Mesenteric fat pad (tissue), 1 donor: ENCODE results near the gene DOCK9. TPM values are rescaled to one million over a fixed set of nuclear protein-coding genes. Genes with fewer than 3 reads are reported as not detected.

Experiments
- DNase-seq: peaks from one replicate; pipeline ENCODE4 v3.0.0-alpha.2; 2020; ENCODE audit warnings: low spot score
- total RNA-seq: library from RNA; stranded (reverse); fragmentation: NEBNext Ultra II Directional; extraction: Animal tissue kit (Norgen Biotek cat#: 25700); gene quantifications from one replicate; pipeline ENCODE4 v1.2.1, GENCODE V29; 2021
- donor health status: DM: yes; HTN: yes; CAD: no.

DOCK9 gene
- total RNA-seq, 1 donor from 2014 or later, result 127 TPM

DNA sequence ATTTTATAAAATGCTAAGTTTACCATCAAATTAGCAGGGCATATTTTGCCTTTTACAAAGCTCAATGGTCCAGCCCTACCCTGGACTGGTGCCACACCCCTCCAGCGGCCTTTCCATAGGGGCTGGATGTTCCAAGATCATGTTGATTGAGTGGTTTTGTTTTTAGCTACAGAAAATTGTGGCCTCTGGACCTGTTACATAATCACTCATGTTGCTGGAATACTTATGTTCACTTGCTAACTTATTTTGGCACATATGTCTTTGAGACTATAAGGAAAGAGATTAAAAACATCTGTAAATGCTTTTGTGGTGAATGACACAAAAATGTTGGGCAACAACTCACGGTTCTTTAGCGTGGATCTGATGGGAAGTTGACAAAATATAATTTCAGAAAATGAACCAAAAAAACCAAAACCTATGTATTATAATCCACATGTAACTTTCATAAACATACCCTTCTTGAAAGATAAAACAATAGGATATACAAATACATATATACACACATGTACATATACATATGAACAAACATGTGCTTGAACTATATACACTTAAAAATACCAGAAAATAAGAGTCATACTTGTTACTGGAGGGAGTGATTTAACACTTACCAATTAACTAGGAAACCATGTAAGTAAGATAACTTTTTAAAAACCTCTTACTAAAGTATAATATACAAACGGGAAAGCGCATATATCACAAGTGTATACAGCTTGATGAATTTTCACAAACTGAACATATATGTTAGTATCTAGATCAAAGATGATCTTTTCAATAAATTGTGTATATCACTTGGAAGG, 178.8 kb downstream of the DOCK9 start:
- DNase-seq, result no peak

GRCh38 chr13:98797456-98797855, 180.4 kb downstream of the DOCK9 start:
- no peak for DNase-seq

- no peak for DNase-seq
Measured at GRCh38 chr13:98796798-98797197, 181.1 kb downstream of the DOCK9 start.

DNA sequence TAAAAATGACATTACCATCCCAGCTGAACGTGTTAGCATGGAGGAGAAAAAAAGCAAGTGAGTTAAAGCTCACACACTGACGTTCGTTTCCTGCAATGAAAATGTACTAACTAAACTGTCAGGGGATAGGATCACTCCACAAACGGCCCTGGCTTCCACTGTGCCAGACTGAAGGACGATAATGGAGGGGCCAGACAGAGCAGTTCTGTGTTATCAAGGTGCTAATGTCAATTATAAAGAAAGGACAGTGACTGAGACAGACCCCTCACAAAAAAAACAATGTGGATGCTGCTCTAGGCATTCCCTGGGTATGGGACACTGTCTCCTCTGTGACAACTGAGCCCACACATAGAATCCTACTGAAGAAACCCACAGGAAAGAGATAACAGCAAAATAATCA, 181.7 kb downstream of the DOCK9 start:
- DNase-seq, result no peak

- no peak for DNase-seq
Measured at GRCh38 chr13:98795220-98795619, 182.6 kb downstream of the DOCK9 start.

- no peak for DNase-seq
Measured at GRCh38 chr13:98794498-98794897, 183.4 kb downstream of the DOCK9 start.

DNA sequence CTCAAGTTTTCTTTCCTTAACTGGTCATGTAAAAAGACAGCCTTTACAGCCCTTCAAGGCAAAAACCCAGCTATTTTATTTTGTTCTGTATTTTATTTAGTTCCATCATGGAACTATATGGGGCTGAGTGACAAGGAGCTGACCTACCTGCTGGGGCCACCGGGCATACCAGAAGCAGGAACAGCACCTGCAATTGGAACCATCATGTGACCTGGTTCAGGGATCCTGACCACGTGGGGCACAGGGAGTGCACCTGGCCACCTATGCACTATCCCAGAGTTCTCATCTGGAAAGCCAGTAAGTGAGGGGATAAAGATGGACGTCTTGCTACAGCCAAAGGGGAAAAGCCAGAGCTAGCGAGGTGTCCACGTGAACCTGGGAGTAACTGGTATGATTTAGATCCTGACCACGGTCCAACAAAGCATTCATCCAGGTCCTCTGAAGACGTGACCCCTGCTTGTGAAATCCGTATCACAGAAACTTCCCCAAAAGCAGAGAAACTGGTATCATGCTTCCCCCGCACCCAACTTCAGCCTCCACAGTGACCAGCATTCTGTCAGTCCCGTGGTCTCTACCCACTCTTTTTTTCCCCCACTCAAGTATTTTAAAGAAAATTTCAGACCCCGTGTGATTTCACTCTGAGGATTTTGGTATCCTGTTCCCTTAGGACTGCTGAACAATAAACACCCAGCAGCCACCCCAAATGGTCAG, 184.9 kb downstream of the DOCK9 start:
- no peak for DNase-seq

- no peak for DNase-seq
Measured at GRCh38 chr13:98792321-98792720, 185.5 kb downstream of the DOCK9 start.

- no peak for DNase-seq
Measured at GRCh38 chr13:98791611-98792010, 186.3 kb downstream of the DOCK9 start.

GRCh38 chr13:98787996-98788395, 189.9 kb downstream of the DOCK9 start:
- DNase-seq, result no peak

GRCh38 chr13:98787173-98787572, 190.7 kb downstream of the DOCK9 start:
- DNase-seq, result no peak

DNA sequence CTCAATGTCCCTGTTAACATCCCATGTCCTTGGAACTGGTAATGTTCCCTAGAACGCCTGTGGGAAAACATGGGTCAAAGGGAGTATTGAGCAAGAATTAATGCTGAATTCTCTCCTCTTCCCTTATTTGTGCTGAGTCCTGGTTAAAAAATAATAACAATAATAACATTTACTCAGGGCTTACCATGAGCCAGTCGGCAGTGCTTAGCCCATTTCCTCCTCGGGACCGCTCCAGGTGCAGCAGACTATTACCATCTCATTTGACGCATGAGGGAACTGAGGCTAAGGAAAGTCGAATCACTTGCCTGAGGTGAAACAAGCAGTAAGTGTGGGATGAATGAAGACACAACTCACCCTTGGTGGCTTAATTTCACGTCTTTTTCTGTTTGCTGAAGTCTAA, 191.8 kb downstream of the DOCK9 start:
- DNase-seq, result peak; percentile 5

- DNase-seq, result peak; percentile 79
Measured at GRCh38 chr13:98785405-98785804, 192.5 kb downstream of the DOCK9 start.

DNA sequence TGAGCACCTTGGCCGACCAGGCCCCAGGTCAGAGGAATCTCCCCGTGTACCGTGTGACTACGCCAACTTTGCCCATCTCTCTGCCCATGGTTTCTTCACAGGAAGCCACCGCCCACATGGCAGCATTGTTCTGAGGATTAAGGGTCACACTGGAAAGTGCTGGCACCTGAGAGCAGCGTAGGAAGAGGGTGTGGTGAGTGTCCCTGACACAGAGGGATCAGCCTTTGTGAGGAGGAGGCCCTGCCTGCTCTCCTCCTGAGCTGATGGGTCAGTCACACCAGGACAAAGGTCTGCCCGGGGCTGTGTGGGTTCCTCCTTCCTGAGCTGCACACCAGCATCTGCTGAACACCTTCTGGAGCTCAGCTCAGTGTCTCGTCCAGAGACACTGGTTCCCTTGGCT, 193.2 kb downstream of the DOCK9 start:
- DNase-seq, result peak; percentile 73

DNA sequence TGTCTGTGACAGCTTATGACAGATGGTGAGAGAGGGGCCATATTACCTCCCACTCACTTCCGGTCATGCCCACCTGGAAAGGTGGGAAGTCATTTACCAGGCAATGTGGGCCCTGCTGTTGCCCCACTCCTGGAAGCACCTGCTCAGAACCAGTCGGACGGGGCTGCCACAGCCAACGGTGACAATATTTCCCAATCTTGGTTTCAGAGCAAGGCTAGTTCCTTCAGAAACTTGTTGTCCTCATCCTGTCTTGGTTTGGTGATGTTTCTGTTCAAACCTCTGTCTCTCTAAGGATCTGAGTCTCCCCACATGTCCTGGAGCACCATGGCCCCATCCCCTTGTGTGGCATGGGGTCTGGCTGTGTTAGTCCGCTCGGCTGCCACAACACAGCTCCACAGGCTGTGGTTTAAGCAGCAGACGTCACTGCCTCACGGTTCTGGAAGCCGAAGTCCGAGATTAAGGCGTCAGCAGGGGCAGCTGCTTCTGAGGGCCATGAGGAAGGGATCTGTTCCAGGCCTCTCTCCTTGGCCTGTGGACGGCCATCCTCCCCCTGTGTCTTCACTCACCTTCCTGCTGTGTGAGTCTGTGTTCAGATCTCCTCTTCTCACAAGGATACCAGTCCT, 193.9 kb downstream of the DOCK9 start:
- peak; percentile 45 for DNase-seq

DNA sequence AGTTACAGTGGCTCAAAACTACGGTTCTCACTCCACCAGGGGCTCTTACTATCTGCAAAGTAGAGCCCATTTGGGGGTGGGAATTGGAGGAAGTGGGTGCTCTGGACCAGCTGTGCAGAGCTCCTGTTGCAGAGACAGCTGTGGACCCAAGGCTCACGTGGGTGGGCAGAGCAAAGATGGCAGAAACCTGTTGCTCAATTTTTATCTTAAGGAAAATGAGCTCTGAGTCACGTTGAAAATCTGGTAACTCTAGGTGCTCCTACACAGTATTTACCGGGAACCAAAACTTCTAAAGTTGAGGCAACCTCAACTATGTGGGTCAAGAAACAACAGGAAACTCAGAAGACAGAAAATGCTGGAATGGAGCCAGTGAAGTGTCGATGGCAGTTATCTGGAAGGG, 195.2 kb downstream of the DOCK9 start:
- DNase-seq, result no peak

- DNase-seq, result no peak
Measured at GRCh38 chr13:98781905-98782304, 196.0 kb downstream of the DOCK9 start.

DNA sequence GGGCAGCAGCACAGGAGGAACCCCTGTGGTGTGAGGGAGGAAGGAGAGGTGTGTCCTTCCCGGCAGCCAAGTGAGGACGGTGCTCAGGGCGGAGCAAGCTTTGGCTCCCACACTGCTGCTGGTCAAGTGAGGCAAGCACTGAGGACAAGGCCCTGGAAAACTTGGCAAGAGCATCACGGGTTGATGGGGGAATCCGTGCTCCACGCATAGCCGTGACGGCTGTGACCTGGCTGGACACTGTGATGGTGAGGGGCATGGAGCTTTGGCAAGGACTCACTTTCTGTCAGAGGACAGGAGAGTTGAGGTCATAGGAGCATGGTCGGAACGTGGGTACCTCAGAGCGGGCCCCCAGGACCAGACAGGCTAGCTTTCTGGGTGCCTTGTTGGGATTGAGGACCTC, 196.4 kb downstream of the DOCK9 start:
- no peak for DNase-seq

GRCh38 chr13:98781045-98781444, 196.8 kb downstream of the DOCK9 start:
- DNase-seq, result no peak

DNA sequence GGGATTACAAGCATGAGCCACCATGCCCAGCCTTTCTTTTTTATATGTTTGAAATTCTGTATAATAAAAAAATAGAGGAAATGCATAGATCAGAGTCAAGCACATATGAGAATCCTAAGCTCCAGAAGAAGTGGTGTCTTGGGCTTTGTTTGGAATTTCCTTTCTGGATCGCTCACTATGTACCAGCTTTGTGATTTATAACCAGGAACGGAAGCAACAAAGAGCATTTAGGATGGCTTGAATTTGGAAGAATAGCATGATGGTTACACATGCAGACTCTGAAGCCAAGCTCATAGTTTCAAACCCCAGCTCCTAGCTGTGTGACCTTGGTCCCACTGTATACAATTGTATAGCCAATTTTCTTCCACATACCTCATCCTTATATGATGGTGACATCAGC, 197.4 kb downstream of the DOCK9 start:
- no peak for DNase-seq

DNA sequence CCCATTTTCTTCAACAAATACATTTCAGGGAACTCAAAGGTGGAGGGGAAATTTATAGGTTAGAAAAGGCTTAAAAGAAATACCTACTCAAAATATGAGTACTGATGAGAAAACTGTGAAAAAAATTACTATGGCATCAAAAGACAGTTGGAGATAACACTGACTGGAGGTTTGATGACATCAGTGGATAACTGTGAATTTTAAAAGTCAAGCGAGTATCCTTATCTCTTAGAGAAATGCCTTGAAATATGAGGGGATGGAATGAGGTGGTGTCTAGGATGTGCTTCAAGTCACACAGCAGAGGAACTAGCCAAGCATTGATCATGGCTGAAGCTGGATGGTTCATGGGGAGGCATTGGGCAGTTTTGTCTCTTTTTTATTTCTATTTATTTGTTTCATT, 198.2 kb downstream of the DOCK9 start:
- no peak for DNase-seq

DNA sequence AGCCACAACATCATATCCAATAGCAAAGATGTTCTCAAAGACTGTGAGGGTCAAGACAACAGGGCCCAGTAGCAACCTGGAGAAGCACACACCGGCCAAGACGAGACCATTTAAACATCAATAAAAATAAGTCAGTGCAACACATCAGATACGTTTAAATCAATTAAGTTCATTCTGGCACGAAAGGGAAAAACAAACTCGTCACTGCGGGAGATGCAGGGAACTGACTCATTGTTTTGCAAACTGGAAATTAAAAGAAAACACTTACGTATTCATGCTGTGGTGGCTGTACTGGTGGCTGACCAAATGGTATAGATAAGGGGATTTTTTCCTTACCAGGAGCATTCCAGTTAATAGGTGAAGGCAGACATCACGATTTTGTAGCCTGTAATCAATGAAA, 199.1 kb downstream of the DOCK9 start:
- no peak for DNase-seq
